ENCODE data around the gene IL1RN. TPM values are rescaled to one million over a fixed set of nuclear protein-coding genes. Genes with fewer than 3 reads are reported as not detected.

Gene IL1RN
- total and polyA plus RNA-seq, 2 donors (not counting 3 experiments of a cell fraction or from before 2014, with no cell fraction given) = not detected

DNA sequence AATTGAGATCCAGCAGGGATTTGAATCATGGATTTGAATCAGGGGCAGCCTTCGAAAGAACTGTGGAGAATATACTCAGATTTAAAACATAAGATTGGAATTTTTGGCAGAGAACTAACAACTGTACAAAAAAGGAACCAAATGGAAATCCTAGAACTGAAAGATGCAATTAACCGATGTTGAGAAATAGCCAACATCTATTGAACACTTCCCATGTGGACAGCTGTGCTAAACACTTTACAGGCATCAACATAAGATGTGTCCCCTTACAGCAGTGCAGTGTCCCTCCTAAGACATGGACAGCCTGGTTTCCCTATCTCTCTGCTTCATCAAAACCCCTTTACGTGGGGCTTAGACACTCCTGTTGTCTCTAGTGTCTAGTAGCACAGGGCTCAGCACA lies 3.7 kb upstream of the IL1RN start:
- Histone ChIP-seq H3K9me1 (replicated peaks; ENCODE audit: control insufficient read depth, extremely low read depth, insufficient read depth, low read length) (no peaks in the 10 kb centered on the region), H3K4me3 (replicated peaks in 1 of 3; ENCODE audit: insufficient read depth in 1 of 3, low read depth in 1 of 3, low read length in 3 of 3) (no peak overlapping the region), H4K20me1 (replicated peaks; ENCODE audit: control insufficient read depth, extremely low read depth, insufficient read depth, low read length) (no peaks in the 10 kb centered on the region), H3K4me1 (ENCODE audit: control insufficient read depth, extremely low read depth, insufficient read depth, low read length) (peaks cover 11% of the 10 kb centered on the region), H3K27me3 (ENCODE audit: control insufficient read depth in 2 of 2, insufficient read depth in 2 of 2, low read length in 2 of 2) (peaks cover 2 to 13% of the 10 kb centered on the region in 2 experiments), H3K36me3 (ENCODE audit: control insufficient read depth in 2 of 2, extremely low read depth in 1 of 2, insufficient read depth in 2 of 2, low read length in 2 of 2) (no peaks in the 10 kb centered on the region), H3K9ac (replicated peaks; ENCODE audit: extremely low read depth, insufficient read depth, low read length) (no peak overlapping the region), H3K9me3 (replicated peaks; ENCODE audit: control insufficient read depth, insufficient read depth, low read length) (no peaks in the 10 kb centered on the region), H3K4me2 (ENCODE audit: insufficient read depth, low read length) (no peak overlapping the region), H2AFZ (ENCODE audit: low read depth, low read length) (no peak overlapping the region), H3K79me2 (ENCODE audit: control insufficient read depth, insufficient read depth, low read length) (no peaks in the 10 kb centered on the region), H3K27ac (ENCODE audit: insufficient read depth, low read depth, low read length) (no peak overlapping the region)
- no peak for DNase-seq (ENCODE audit: low read depth, low spot score)
- no peak for FAIRE-seq
- ChIA-PET POLR2A (no interaction called here), CTCF (interaction anchor here (0.6 to 1.4 kb wide), 2 partner anchors 15 to 44 kb away, joined by 3 to 4 read pairs; no protein-coding TSS in a partner anchor)
- no TSS peak for BruUV-seq (replicated peaks)
- TF ChIP-seq JUN (IDR thresholded peaks at IDR 0.05; ENCODE audit: borderline replicate concordance, insufficient read depth, insufficient read length, low read depth) (no peak), POLR2A (IDR thresholded peaks at IDR 0.05; ENCODE audit: low read depth, low read length) (no peak), FOS (IDR thresholded peaks at IDR 0.05; ENCODE audit: borderline replicate concordance, insufficient read depth, low read length) (no peak), POLR2AphosphoS5 (IDR thresholded peaks at IDR 0.05; ENCODE audit: insufficient read depth, low read depth, low read length) (no peak)
- TF ChIP-seq, protein P1, sequence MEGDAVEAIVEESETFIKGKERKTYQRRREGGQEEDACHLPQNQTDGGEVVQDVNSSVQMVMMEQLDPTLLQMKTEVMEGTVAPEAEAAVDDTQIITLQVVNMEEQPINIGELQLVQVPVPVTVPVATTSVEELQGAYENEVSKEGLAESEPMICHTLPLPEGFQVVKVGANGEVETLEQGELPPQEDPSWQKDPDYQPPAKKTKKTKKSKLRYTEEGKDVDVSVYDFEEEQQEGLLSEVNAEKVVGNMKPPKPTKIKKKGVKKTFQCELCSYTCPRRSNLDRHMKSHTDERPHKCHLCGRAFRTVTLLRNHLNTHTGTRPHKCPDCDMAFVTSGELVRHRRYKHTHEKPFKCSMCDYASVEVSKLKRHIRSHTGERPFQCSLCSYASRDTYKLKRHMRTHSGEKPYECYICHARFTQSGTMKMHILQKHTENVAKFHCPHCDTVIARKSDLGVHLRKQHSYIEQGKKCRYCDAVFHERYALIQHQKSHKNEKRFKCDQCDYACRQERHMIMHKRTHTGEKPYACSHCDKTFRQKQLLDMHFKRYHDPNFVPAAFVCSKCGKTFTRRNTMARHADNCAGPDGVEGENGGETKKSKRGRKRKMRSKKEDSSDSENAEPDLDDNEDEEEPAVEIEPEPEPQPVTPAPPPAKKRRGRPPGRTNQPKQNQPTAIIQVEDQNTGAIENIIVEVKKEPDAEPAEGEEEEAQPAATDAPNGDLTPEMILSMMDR (IDR thresholded peaks at IDR 0.05; ENCODE audit: extremely low read depth in 1 of 2, insufficient read depth in 1 of 2, low read depth in 1 of 2, low read length in 2 of 2) = no peak
- TF ChIP-seq, protein P2, sequence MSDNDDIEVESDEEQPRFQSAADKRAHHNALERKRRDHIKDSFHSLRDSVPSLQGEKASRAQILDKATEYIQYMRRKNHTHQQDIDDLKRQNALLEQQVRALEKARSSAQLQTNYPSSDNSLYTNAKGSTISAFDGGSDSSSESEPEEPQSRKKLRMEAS (IDR thresholded peaks at IDR 0.05; ENCODE audit: insufficient read depth, insufficient read length) = no peak
- intact Hi-C loops (cut with micrococcal nuclease) = no loop called here
- dilution Hi-C loops (cut with MboI; ENCODE audit: extremely low pct_ligation_motif_present, low sequenced_read_pairs) = no loop called here
